Astrocyte (in vitro differentiated cells and primary cell): ENCODE measurements around the gene GOT1.

ENCODE experiments used
- CTCF ChIP-seq: IDR thresholded peaks from 2 replicates; pipeline ENCODE4 v1.5.1; 2011; ENCODE audit warnings: low read depth, mild to moderate bottlenecking, inconsistent platforms, low read length, moderate library complexity; ENCODE audit not compliant: insufficient read depth
- EZH2 ChIP-seq: IDR thresholded peaks from 2 replicates; pipeline ENCODE4 v1.6.1; 2012; ENCODE audit warnings: mild to moderate bottlenecking, low read length, inconsistent platforms; ENCODE audit not compliant: insufficient read depth

- TF ChIP-seq CTCF (no peak), EZH2 (no peak)
These were observed 26.5 kb upstream of the GOT1 start for GRCh38 chr10:99456931-99457288.
